ENCODE measurements around the gene SPIRE2.

- TF ChIP-seq CTCF (IDR thresholded peaks at IDR 0.05) (no peak), POLR2A (IDR thresholded peaks at IDR 0.05) (no peak)
Observed at GRCh38 chr16:89890200-89890599, 61.9 kb downstream of the SPIRE2 start.
